ENCODE data around the gene ETHE1. TPM values are rescaled to one million over a fixed set of nuclear protein-coding genes. Genes with fewer than 3 reads are reported as not detected.

The ETHE1 gene
- 39.1 to 54.4 TPM (median 49.1 TPM) in 5 replicates for total RNA-seq (2022; extraction: Qiagen RNA extraction; ENCODE audit: low read depth)

DNA sequence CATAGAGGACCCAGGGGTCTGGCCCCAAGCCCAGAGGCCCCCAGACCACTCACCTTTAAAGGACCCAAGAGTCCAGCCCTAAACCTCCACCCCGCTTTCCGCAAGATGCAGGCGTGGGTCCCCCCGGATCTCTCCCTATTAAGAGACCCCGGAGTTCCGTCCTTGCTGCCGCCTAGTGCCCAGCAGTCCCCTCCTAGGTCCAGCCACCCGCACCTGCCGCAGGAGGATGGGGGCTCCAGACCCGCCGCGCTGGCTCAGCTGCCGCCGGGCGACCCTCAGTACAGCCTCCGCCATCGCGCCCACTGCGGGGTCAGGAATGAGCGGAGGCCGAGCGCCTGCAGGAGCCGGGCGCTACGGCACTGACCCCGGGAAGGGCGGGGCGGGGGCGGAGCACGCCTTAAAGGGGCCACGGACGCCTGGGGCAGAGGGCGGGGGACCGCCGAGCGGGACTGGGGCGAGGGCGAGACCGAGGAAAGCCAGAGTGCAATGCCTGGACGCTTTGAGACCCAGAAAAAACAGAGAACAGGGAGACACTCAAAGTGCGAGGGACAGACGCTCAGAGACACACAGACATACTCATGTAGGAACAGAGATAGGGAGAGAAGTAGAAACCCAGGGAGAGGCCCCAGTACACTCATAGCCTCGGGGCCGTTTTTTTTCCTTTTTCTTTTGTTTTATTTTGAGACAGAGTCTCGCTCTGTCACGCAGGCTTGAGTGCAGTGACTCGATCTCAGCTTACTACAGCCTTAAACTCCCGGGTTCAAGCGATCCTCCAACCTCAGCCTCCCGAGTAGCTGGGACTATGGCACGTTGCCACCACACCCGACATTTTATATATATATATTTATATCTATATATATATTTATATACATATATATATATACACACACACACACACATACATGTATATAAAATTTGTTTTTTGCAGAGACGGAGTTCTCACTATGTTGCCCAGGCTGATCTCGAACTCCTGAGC, at the start of gene ETHE1:
TSS of gene ETHE1 (minus strand) at position 318 of the 976 bp plus-strand sequence. CDS start at position 294, 24 bp downstream.

DNA sequence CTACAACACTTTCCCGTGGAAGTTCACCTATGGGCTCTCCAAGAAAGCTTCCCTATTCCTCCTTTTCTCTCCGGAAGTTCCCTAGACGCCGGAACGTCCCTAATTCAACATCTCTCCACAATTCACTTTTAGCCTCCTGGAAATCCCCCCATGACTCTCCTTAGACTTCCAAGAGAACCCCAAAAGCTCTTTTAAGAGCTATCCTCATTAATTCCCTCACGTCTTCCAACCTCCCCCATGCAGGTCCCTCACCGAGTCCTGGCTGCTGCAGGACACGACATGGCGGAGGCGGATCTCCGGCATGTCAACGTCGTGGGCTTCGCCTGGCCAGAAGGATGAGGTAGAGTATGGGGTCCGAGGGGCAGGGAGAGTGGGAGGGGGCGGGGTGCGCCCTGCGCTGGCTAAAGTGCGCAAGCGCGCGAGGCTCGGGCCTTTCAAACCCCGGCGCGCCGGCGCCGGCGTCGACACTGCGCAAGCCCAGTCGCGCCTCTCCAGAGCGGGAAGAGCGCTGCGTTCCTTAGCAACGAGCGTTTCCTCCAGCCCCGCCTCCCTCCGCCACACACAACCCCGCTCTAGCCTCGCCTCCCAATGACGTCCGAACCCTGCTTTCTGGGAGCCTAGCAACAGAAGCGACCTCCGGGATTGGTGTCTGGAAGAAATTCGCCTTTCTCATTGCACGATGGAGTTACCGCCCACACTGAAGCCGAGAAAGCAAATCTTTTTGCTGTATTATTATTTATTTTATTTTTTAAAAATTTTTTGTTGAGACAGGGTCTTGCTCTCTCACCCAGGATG, 48.4 kb upstream of the ETHE1 start, which contains the start of the genes PINLYP and XRCC1:
TSS of gene PINLYP (plus strand) at position 646 of the 795 bp plus-strand sequence. CDS start 1,391 bp downstream, outside the sequence.
TSS of gene XRCC1 (minus strand) at position 372 of the 795 bp plus-strand sequence. CDS start at position 303, 69 bp downstream.

GRCh38 chr19:43532962-43533545, 6.1 kb upstream of the ETHE1 start, which contains the start of gene ZNF575:
Gene ZNF575 (plus strand): TSS chr19:43533188. CDS start chr19:43534423, 1,235 bp downstream.

DNA sequence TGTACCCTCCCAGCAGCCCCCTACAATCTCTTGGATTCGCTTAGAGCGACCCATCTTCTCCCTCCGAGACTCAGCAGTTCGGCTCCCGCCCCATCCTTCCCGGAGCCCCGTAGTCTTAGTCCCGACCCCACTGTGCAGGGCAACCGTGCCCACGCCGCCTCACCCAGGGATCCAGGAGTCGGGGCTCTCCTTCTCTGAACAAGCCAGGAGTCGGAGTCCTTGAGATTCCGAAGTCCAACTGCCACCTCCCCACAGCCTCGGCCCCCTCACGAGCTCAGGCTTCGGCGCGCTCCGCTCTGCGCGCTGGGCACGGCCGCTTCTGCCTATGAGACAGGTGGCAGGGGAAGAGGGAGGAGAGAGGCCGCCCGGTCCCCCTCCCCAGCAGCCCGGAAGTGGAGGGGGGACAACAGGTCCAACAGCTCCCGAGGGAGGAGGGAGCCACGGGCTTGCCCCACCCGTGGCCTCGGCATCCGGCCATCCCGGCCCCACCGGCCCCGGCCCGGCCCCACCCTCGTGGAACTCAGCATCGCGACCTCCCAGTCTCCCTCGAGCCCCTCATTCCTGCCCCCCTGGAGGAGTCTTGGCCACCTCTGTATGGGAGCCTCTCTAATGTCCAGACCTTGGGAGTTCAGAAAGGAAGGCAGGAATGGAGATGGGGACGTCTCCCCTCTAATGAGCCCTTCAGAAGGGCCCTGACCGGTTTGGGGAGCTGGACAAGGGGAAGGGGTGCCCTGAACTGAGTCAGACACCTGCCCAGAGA, 22.4 kb downstream of the ETHE1 start, which contains the start of gene PHLDB3:
TSS of gene PHLDB3 (minus strand) at position 321 of the 760 bp plus-strand sequence. CDS start 628 bp downstream, outside the sequence.

DNA sequence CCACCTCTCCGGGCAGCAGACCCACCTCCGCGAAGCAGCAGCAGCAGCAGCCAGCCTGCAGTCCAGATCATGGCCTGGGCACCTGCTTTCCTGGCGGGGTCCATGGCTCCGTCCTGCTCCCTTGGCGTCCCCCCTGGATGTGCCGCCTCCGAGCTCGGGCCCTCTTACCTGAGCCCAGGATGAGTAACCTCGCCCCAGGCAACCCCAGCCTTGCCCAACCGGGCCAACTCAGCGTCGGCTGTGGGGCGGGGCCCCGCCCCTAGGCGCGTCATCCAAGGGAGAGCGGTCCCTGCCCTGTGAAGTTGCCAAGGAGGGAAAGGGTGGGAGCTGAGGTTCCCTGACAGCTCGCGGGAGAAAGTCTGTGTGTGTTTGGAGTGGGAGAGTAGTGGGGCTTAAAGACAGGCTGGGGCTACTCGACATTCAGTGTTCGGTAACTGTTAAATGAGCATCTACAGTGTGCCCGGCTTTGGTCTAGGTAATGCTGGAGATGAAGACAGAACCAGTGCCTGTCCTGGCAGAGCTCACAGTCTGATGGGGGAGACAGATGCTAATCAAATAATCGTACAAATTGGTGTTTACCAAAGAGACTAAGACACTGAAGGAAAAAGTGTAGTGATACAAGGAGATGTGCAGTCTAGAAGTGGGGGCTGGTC, 61.4 kb downstream of the ETHE1 start, which contains the start of gene LYPD3:
TSS of gene LYPD3 (minus strand) at position 141 of the 653 bp plus-strand sequence. CDS start at position 104, 37 bp downstream.

Other genes with a start within 250 kb of the ETHE1 start
- gene CD177, start 173.5 kb downstream of the ETHE1 start, total RNA-seq (2022; extraction: Qiagen RNA extraction; ENCODE audit: low read depth), result 0.08 to 0.20 TPM (median 0.13 TPM) in 5 replicates
- gene TEX101, start 112.3 kb downstream of the ETHE1 start, total RNA-seq (2022; extraction: Qiagen RNA extraction; ENCODE audit: low read depth), result not detected in 5 replicates
- gene LYPD3, start 61.6 kb downstream of the ETHE1 start, total RNA-seq (2022; extraction: Qiagen RNA extraction; ENCODE audit: low read depth), result 0.24 to 0.58 TPM (median 0.42 TPM) in 5 replicates
- 8.3 to 11.9 TPM (median 11.1 TPM) in 5 replicates for gene PHLDB3, start 22.5 kb downstream of the ETHE1 start, total RNA-seq (2022; extraction: Qiagen RNA extraction; ENCODE audit: low read depth)
- gene ZNF575, start 6.0 kb upstream of the ETHE1 start, total RNA-seq (2022; extraction: Qiagen RNA extraction; ENCODE audit: low read depth), result 1.0 to 3.4 TPM (median 2.4 TPM) in 5 replicates
- 27.1 to 32.0 TPM (median 28.8 TPM) in 5 replicates for gene XRCC1, start 48.3 kb upstream of the ETHE1 start, total RNA-seq (2022; extraction: Qiagen RNA extraction; ENCODE audit: low read depth)
- gene PINLYP, start 48.6 kb upstream of the ETHE1 start, total RNA-seq (2022; extraction: Qiagen RNA extraction; ENCODE audit: low read depth), result 0.18 to 0.40 TPM (median 0.32 TPM) in 4 of 5 replicates, not detected in the other
- gene IRGQ, start 68.9 kb upstream of the ETHE1 start, total RNA-seq (2022; extraction: Qiagen RNA extraction; ENCODE audit: low read depth), result 5.0 to 7.1 TPM (median 5.2 TPM) in 5 replicates
- gene ZNF576, start 69.4 kb upstream of the ETHE1 start, total RNA-seq (2022; extraction: Qiagen RNA extraction; ENCODE audit: low read depth), result 12.5 to 21.0 TPM (median 19.4 TPM) in 5 replicates
- gene SRRM5, start 84.9 kb upstream of the ETHE1 start, total RNA-seq (2022; extraction: Qiagen RNA extraction; ENCODE audit: low read depth), result 0.93 to 1.4 TPM (median 0.98 TPM) in 5 replicates
- 36.6 to 68.4 TPM (median 61.1 TPM) in 5 replicates for gene ZNF428, start 92.4 kb upstream of the ETHE1 start, total RNA-seq (2022; extraction: Qiagen RNA extraction; ENCODE audit: low read depth)
- 5.0 to 10.7 TPM (median 9.0 TPM) in 5 replicates for gene CADM4, start 112.6 kb upstream of the ETHE1 start, total RNA-seq (2022; extraction: Qiagen RNA extraction; ENCODE audit: low read depth)
- 62.1 to 88.0 TPM (median 78.0 TPM) in 5 replicates for gene PLAUR, start 143.0 kb upstream of the ETHE1 start, total RNA-seq (2022; extraction: Qiagen RNA extraction; ENCODE audit: low read depth)
- not detected in 5 replicates for gene IRGC, start 188.9 kb upstream of the ETHE1 start, total RNA-seq (2022; extraction: Qiagen RNA extraction; ENCODE audit: low read depth)
- gene SMG9, start 227.8 kb upstream of the ETHE1 start, total RNA-seq (2022; extraction: Qiagen RNA extraction; ENCODE audit: low read depth), result 47.2 to 77.9 TPM (median 65.8 TPM) in 5 replicates

Data from A549 treated with ZK216348 at 1 μM for 4 hours (cell line).